OCI-LY7 (cell line): ENCODE measurements around the gene COL6A2. TPM values are rescaled to one million over a fixed set of nuclear protein-coding genes. Genes with fewer than 3 reads are reported as not detected.

Experiments
- BruUV-seq: library from RNA; stranded (reverse); fragments of 400-500 nt; replicated peaks from 2 replicates; lab custom pipeline; 2021; lab: Mats Ljungman, UMichigan
- CTCF ChIA-PET: fragments of 300-600 bp; sonication (Branson Sonifier 250); formaldehyde crosslinking; loops from one replicate; lab custom pipeline; 2022; ENCODE audit warnings: antibody characterized with exemption; ENCODE audit not compliant: unreplicated experiment; lab: Charles Lee
- POLR2A ChIA-PET: fragments of 300-600 bp; sonication (Branson Sonifier 250); formaldehyde crosslinking; loops from one replicate; lab custom pipeline; 2022; ENCODE audit warnings: antibody characterized with exemption; lab: Charles Lee
- DNase-seq: peaks from one replicate; pipeline ENCODE4 v3.0.0-alpha.2; 2015; ENCODE audit warnings: low spot score
- H2AFZ ChIP-seq: fragments of 200-600 bp; sonication (generic), shearing (Covaris generic); 2 replicates; pipeline ENCODE4 v1.6.1; 2014; ENCODE audit warnings: mild to moderate bottlenecking, antibody characterized with exemption, low read length, moderate library complexity
- H3K27ac ChIP-seq: fragments of 200-600 bp; sonication (generic); 2 replicates; pipeline ENCODE4 v1.5.1; 2014; ENCODE audit warnings: mixed run types, low read depth, mild to moderate bottlenecking, moderate library complexity, low read length, inconsistent platforms; ENCODE audit not compliant: poor library complexity, severe bottlenecking
- H3K36me3 ChIP-seq: fragments of 200-600 bp; sonication (generic); 2 replicates; pipeline ENCODE4 v1.6.1; 2014; ENCODE audit warnings: mild to moderate bottlenecking, antibody characterized with exemption, low read length, moderate library complexity, mixed read lengths; ENCODE audit not compliant: insufficient read depth
- H3K4me1 ChIP-seq: fragments of 200-600 bp; sonication (generic); 2 replicates; pipeline ENCODE4 v1.5.1; 2014; ENCODE audit warnings: mild to moderate bottlenecking, low read length; ENCODE audit not compliant: insufficient read depth, poor library complexity, severe bottlenecking
- H3K4me2 ChIP-seq: fragments of 200-600 bp; sonication (generic); 2 replicates; pipeline ENCODE4 v1.6.1; 2014; ENCODE audit warnings: mild to moderate bottlenecking, low read length
- H3K4me3 ChIP-seq: fragments of 200-600 bp; sonication (generic); 2 replicates; pipeline ENCODE4 v1.5.1; 2014; ENCODE audit warnings: mild to moderate bottlenecking, low read depth, low read length; ENCODE audit not compliant: poor library complexity, severe bottlenecking
- H3K79me2 ChIP-seq: fragments of 200-600 bp; sonication (generic); 2 replicates; pipeline ENCODE4 v1.6.1; 2016; ENCODE audit warnings: low read depth, mild to moderate bottlenecking, low read length, moderate library complexity, mixed read lengths; ENCODE audit not compliant: insufficient read depth
- H3K9me2 ChIP-seq: fragments of 200-600 bp; sonication (generic); 2 replicates; pipeline ENCODE4 v1.6.1; 2016; ENCODE audit warnings: mild to moderate bottlenecking, low read length, mixed read lengths; ENCODE audit not compliant: insufficient read depth
- H3K9me3 ChIP-seq: fragments of 200-600 bp; sonication (generic); 2 replicates; pipeline ENCODE4 v1.6.1; 2014; ENCODE audit warnings: mild to moderate bottlenecking, mixed run types, low read length, mixed read lengths
- H4K20me1 ChIP-seq: fragments of 200-600 bp; sonication (generic); 2 replicates; pipeline ENCODE4 v1.6.1; 2014; ENCODE audit warnings: mild to moderate bottlenecking, antibody characterized with exemption, low read length, moderate library complexity, mixed read lengths; ENCODE audit not compliant: insufficient read depth
- EZH2phosphoT487 ChIP-seq: fragments of 200-600 bp; sonication (generic); IDR thresholded peaks from 2 replicates; pipeline ENCODE4 v1.6.1; 2018; ENCODE audit warnings: low read depth, borderline replicate concordance, mild to moderate bottlenecking, mixed run types, antibody characterized with exemption, low read length, moderate library complexity, mixed read lengths
- intact Hi-C: fragments of 100-400 bp; cut with micrococcal nuclease; formaldehyde crosslinking; loops from one replicate; pipeline ENCODE4 v1.10.0; 2022; ENCODE audit not compliant: unreplicated experiment
- total RNA-seq, 2 experiments: library from RNA; depleted of rRNA in 1 of 2; stranded (reverse); fragments of >200 nt in 1 of 2; shearing (Covaris generic) in 1 of 2; gene quantifications; 2 replicates each; pipeline ENCODE4 v1.2.3, GENCODE V29; 2014 to 2022
- TF ChIP-seq, protein P1 (sequence below): fragments of 200-600 bp; sonication (generic); conservative IDR thresholded peaks from 2 replicates; pipeline ENCODE4 v1.5.1; 2014; ENCODE audit warnings: mild to moderate bottlenecking, antibody characterized with exemption, low read length, moderate library complexity, mixed read lengths

COL6A2 gene
- total RNA-seq, 2 experiments from 2014 or later: not detected

GRCh38 chr21:46161633-46162592 lies 64.0 kb downstream of the COL6A2 start:
- Histone ChIP-seq H3K9me3 (peaks cover 3% of the 10 kb centered on the region; the same call in 1 of the 2 replicates), H3K4me2 (no peak overlapping the region), H2AFZ (no peak overlapping the region), H3K36me3 (no peaks in the 10 kb centered on the region), H3K4me1 (no peaks in the 10 kb centered on the region), H3K79me2 (no peaks in the 10 kb centered on the region), H4K20me1 (no peaks in the 10 kb centered on the region), H3K4me3 (no peak overlapping the region), H3K27ac (no peak overlapping the region), H3K9me2 (no peaks in the 10 kb centered on the region)
- TF ChIP-seq, protein P1, sequence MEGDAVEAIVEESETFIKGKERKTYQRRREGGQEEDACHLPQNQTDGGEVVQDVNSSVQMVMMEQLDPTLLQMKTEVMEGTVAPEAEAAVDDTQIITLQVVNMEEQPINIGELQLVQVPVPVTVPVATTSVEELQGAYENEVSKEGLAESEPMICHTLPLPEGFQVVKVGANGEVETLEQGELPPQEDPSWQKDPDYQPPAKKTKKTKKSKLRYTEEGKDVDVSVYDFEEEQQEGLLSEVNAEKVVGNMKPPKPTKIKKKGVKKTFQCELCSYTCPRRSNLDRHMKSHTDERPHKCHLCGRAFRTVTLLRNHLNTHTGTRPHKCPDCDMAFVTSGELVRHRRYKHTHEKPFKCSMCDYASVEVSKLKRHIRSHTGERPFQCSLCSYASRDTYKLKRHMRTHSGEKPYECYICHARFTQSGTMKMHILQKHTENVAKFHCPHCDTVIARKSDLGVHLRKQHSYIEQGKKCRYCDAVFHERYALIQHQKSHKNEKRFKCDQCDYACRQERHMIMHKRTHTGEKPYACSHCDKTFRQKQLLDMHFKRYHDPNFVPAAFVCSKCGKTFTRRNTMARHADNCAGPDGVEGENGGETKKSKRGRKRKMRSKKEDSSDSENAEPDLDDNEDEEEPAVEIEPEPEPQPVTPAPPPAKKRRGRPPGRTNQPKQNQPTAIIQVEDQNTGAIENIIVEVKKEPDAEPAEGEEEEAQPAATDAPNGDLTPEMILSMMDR: no peak
- no peak for TF ChIP-seq EZH2phosphoT487
- ChIA-PET CTCF (no interaction called here), POLR2A (no interaction called here)
- no peak for DNase-seq
- intact Hi-C loops: no loop called here
- no TSS peak for BruUV-seq

DNA sequence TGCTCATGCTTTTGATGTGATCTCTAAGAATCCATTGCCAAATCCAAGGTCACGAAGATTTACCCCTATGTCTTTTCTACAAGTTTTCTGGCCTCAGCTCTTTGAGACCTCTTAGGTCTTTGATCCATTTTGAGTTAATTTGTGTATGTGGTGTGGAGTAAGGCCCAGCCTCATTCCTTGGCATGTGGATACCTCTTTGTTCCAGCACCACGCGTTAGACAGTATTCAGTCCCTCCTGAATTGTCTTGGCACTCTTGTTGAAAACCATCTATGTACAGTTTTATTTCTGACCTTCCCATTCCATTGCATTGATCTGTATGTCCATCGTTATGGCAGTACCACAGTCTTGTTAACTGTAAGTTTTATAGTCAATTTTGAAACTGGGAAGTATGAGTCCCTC lies 65.5 kb downstream of the COL6A2 start:
- CTCF ChIA-PET: no interaction called here
- no TSS peak for BruUV-seq
- no peak for DNase-seq
- no peaks in the 10 kb centered on the region for H3K79me2 ChIP-seq
- no peak overlapping the region for H3K4me3 ChIP-seq
- intact Hi-C loops: no loop called here
- no peaks in the 10 kb centered on the region for H4K20me1 ChIP-seq
- POLR2A ChIA-PET: no interaction called here
- TF ChIP-seq EZH2phosphoT487: no peak
- TF ChIP-seq, protein P1: no peak
- no peak overlapping the region for H3K27ac ChIP-seq
- H3K9me3 ChIP-seq: peaks cover 3% of the 10 kb centered on the region; the same call in 1 of the 2 replicates
- H3K4me2 ChIP-seq: no peak overlapping the region
- no peaks in the 10 kb centered on the region for H3K4me1 ChIP-seq
- no peaks in the 10 kb centered on the region for H3K9me2 ChIP-seq
- H3K36me3 ChIP-seq: no peaks in the 10 kb centered on the region
- H2AFZ ChIP-seq: no peak overlapping the region

- intact Hi-C loops: no loop called here
- no peak overlapping the region for H2AFZ ChIP-seq
- H3K4me2 ChIP-seq: no peak overlapping the region
- H3K36me3 ChIP-seq: no peaks in the 10 kb centered on the region
- no peaks in the 10 kb centered on the region for H3K4me1 ChIP-seq
- DNase-seq: no peak
- H3K79me2 ChIP-seq: no peaks in the 10 kb centered on the region
- BruUV-seq: no TSS peak
- H3K27ac ChIP-seq: no peak overlapping the region
- H3K4me3 ChIP-seq: no peak overlapping the region
- H4K20me1 ChIP-seq: no peaks in the 10 kb centered on the region
- no peaks in the 10 kb centered on the region for H3K9me2 ChIP-seq
- POLR2A ChIA-PET: no interaction called here
- peaks cover 3% of the 10 kb centered on the region; the same call in 1 of the 2 replicates for H3K9me3 ChIP-seq
- CTCF ChIA-PET: no interaction called here
- TF ChIP-seq EZH2phosphoT487: no peak
- TF ChIP-seq, protein P1: no peak
Measured at GRCh38 chr21:46165098-46165497, 67.2 kb downstream of the COL6A2 start.
